GM04503 (cell line): Measurements from ENCODE around the gene ETS1.

Experiments
- DNase-seq: peaks from one replicate; pipeline ENCODE4 v3.0.0-alpha.2; 2012; ENCODE audit warnings: low read depth

The ETS1 gene

DNA sequence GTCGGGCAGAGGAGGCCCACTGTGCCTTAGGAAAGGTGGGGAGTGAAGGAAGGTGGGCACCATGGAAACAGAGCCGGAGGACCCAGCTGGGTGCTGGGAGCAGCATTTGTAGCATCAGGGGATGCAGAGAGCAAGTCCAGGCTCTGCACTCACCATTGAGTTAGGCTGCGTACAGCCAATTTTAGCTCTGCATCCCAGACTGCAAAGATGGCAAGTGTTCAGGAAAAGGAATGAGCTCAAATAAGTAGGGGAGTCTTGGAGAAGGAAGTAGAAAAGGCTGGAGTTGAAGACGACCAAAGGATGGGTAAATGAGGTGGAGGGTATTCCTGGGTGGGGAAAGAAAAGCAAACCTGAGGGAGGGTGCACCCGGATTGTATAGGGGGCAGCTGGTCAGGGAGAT is 31.6 kb upstream of the ETS1 start:
- DNase-seq, result no peak

DNA sequence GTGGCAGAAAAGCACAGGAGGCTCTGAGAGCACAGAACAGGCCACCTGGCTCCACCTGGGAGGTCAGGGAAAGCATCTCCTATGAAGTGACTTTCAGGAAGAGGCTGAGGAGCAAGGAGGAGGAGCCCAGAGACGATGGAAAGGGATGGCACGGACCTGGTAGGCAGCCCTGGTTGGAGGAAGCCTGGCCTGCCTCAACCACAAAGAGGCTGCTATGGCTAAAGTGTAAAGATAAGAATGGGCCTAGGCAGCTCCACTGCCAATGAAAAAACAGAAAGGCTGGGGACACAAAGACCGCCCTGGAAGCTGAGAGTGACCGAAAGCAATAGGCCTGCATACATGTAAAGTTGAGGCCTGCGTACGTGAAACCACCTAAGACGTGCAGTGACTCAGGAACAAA is 31.2 kb upstream of the ETS1 start:
- DNase-seq, result no peak

DNA sequence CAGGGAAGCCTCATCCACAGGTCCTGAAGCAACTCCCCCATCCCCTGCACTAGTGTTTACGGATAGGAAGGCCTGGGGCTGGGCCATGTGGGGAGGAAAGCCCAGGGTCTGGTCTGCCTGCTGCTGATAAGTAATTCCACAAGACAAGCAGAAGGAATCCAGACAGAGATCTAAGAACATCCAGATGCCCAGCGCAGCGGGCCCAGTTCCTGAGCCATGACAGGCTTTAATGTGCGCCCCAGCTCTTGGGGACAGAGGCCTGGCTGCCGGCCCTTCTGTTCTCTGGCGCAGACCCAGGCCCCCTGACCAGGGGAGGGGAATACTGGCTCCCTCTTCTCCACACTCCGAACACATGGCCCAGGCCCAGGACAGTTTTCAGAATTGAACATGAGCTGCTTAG is 28.8 kb upstream of the ETS1 start:
- DNase-seq, result no peak

DNA sequence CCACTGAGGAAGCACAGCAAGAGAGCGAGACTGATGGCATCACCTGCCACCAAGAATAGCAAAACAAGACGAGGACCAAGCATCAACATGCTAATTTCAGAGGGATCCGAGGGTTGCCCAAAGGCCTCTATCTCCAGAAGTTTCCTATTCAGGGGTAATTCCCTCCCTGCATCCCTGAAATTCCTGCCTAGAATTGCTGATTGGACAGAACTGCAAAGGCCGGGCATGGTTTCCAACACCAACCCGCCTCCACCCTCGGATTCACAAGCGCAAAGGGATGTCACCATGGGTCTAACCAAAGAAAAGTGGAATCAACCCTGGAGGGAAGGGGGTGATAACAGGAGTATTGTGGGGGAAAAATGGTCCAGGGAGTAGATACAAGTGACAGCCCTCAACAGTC is 28.3 kb upstream of the ETS1 start:
- no peak for DNase-seq

DNA sequence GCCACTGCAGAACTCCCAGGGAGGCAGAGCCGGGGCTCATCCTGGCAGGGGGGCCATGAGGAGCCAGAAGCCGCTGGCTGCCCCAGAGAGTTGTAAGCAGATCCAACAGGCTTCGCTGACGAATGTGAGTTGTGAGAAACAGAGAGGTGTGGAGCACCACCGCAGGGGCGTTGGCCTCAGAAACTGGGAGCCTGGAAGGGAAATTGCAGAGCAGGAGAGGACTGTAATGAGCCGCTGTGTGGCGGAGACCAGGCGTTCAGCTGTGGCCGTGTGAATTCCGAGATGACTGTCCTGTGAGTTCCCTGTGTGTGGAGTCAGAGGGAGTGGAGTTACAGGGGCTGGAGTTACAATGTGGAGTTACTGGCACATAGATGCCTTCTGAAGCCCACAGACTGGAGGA is 27.7 kb upstream of the ETS1 start:
- no peak for DNase-seq

DNA sequence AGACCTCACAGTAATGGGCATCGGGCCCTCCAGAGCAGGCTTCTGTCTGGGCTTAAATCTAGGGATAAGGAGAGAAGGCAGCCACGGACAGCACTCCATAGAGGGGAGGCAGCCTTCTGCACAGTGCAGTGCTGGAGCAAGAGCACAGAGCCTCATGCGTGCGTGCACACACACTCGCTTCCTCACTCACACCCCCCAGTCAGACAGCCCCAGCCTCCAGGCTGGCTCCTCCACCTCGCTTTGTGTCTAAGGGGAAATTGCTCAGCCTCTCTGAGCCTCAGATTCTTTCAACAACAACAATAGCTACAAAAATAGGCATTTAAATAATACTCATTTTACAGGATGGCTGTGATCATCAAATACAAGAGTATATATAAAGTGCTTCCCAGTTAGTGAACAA is 26.7 kb upstream of the ETS1 start:
- no peak for DNase-seq

DNA sequence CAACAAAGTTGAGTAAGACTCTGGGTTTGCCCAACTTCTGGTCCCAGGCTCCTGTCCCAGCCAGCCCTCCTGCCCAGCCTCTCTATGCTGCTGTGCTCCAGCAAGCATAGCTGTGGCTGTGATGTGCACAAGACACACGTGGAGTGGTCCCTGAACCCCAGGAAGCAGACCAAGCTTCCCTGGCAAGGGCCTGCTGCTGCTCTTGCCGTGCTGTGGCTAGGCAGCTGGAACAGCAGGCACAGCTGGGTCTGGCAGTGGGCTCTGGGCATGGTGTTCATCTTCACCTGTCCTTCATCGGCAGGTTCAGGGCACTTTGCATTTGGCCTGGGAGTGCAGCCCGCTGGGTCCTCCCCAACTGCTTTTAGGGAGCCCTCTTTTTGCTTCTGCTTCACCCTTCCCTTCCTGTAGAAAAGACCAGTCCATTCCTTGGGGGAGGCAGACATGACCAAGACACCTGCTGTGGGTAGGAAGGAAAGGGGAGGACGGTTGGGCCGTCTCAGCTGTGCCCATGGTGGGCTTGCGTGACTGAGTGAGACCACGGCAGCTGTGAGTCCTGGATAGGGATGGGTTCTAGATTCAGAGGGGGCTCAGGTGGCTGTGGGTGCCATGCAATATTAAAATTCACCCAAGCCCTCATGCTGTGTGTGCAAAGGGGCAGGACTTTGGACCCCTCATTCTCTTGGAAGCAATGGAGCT is 26.1 kb upstream of the ETS1 start:
- DNase-seq, result no peak

DNA sequence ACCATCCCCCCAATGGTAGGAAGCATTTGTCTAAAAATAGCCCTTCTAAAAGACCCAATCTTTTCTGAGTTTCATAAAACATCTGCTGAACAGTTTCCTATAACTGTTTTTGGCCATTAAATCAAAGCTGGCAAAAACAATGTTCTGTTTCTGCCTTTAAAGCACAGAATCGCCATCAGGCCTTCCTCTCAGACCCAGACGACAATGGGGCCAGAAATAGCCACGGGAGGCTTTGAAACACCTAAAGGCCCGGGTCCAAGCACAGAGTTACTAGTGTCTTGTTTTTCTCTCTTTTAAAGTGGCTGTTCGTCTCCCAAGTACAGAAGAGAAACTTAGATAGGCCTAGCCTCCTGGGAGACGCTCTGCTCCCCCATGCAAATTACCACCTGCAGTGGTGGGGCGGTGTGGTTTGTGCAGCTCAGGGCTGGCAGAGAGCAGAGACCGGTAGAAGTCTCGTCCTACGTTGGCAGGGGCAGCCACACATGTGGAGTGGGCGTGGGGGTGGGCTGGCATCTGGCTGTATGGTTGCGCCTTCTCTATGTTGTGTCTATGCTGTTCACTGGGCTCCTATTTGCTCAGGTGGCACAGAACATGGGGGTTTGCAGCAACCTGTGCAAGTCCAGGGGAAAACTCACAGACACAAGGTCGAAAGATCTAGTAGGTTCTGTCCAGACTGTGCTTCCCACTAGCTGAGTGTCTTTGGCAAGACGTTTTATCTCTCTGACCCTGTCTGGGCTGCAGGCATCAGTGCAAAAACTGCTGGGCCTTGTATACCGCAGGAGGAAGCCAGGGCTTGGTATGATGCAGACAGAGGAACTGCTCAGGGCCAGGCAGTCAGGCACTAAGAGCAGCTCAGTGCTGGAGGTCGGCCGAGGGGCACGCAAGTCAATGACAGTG is 23.6 kb upstream of the ETS1 start:
- no peak for DNase-seq

DNA sequence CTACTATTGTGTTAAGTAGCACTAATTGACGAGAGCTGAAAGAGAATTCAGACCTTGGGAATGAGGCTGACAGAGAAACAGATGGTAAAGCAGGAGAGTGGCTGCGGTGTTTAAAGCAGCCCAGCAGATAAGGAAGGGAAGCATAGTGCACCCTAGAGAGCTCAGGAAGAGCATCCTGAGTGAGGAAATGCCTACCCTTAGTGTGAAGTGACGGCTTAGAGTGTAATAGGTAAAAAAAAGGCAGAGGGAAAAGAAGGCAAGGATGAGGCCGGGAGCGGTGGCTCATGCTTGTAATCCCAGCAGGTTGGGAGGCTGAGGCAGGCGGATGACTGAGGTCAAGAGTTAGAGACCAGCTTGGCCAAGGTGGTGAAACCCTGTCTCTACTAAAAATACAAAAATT is 22.4 kb upstream of the ETS1 start:
- DNase-seq, result no peak

DNA sequence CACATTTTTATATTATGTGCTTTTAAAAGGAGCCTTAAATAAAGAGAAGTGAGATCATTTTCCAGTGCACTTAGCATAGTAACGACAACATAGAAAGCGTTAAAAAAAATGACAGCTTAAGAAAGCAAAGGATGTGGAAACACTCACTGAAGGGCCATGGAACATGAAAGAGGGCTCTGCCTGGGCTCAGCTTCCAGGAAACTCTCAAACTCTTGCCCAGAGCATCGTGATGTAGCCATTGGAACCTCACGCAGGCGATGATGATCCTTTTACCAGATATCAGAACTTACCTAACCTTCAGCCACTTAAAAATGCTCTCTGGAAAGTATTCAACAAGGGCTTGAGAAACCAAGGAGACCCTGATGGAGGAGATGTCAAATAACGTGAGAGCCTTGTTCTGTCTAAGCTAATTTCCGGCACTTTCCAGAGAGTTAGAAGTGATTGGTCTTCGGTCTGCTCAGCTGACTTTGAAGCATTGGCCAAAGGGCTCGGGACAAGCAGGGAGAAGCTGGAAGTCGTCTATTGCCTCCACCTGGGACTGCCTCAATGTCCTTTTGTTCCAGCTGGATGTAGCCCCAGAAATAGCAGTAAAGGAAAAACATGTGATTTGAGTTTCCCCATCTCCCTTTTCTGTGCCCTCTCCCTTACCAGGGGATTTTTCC is 21.5 kb upstream of the ETS1 start:
- DNase-seq, result no peak

DNA sequence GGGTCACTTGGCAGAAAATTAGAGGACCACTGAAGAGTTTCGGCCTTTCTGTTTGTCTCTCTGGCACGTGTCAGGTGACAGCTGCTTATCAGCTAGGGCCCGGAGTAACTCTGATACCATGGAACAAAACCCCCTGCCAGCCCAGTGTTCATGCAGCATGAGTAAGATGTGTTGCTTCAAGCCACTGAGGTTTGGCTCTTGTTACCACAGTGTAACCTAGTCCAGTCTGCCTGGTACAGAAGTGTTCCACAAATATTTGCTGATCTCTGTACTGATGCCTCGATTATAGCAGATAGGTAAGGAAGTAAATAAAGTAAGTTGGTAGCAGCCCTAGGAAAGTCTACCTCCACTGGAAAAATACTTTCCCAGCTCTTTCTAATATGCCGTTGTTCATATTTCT is 20.5 kb upstream of the ETS1 start:
- no peak for DNase-seq

DNA sequence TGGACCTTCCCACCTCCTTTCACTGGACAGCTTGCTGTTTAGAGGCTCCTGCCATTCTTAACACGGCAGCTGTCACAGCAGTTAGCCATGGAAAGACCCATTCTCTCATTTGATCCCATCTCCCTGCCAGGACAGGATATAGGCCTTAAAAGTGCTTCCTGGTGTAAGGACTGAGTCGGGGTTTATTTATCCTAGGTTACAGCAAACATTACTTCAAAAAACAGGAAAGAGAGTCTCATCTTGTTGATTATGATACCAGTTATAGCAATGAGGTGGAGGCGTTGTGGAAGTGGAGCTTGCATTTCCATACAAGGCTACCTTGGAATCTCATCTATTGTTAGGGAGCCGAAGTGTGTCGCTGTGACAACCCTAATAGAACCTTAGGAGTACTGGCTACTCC is 17.4 kb upstream of the ETS1 start:
- no peak for DNase-seq

DNA sequence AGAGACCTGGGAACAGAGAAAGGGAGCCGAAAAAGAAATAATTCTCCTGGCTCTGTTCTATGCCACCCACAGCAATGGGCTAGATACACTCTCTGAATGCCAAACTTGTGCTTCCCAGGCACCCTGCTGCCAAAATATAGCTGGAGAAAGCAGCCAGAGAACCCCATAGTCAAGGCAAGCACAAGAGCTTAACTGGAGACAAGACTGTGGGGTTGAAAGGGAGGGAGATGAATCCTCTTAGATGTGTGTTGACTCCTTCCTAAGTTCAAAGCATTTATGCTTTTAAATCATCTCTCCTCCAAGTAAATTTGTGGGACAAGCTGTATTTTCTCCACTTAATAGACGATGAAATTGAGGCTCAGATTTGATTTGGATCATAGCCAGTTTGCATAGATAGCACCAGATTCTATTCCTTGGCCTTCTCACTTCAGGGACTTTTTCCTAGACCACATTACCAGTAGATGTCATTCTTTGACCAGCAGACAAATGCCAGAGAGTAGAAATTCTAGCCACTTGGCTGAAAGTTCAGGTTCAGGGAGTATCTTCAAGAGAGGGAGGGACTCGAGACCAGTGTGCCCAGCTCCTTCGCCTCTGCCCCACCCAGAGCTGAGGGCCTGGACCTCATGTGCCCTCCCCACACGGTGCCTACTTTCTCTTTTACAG is 16.5 kb upstream of the ETS1 start:
- DNase-seq, result no peak

DNA sequence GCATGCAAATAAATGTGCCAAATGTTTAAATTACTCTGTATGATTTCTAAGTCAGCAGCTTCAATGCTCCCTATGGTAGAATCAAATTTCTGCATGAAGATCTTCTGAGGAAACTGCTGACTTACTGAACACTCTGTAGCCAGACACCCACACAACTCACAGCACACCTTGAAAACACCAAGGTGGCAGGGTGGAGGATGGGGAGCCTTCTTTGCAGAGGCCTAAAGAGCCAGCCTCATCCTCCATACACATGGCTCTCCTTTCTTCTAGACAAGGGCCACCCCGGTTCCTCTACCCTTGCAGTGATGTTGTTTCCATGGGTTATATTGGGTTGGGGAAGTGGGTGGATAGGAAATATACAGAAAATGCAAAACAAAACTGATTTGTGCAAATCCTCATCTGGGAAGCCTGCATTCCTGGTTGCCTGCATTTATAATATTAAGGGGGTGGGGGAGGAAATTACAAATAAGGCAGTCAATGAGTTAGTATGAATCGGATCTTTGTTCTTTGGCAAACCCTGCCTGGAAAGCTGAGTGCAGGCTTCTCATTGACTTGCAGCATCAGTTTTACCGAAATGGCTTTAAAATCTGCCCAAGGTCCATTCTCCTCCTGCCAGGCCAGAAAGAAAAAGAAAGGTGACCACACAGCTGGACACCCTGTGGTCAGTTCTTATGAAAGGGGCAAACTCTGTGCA is 15.8 kb upstream of the ETS1 start:
- DNase-seq, result no peak

DNA sequence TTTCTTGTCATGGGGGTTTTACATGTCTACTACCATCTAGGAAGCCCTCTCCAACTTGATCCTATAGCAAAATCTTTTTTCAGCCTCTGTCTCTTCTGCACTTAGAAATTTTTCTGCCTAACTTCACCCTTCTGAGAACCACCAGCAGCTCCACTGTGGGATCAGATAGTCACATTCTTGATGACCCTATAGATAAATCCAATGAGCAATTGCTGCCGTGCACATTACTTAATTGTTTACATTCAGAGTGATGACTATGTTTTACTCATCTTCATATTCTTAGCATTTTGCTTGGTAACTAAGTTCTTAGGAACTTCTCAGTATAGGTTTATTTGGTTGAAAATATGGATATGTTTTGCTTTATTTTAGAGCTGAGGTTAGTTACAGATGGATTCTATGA is 12.4 kb upstream of the ETS1 start:
- no peak for DNase-seq

DNA sequence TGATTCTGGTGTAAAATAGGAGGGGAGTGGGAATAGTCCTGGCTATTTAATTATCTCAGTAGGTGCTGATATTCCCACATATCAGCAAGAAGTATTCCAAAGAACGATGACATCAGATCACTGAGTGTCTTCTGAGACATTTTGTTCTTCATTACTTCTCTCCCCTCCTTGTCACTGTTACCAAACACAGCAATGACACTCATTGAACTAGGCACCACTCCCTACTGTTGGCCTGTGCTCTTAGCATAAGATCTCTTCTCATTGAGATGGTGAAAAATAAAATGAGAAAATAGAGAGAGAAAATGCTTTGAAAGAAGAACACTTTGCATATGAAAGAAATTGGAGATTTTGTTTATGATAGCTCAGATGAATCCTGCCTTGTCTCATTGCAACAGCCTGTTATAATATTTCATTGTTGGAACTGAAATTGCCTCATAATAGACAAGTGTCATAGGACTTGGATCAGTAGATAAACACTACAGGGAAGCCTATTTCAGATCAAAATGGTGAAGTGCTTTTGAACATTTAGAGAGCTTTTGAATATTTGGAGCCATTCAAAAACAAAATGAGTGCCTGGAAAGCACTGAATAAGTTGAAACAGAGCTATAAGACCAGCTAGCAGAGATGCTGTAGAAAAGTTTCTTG is 11.3 kb upstream of the ETS1 start:
- DNase-seq, result no peak

DNA sequence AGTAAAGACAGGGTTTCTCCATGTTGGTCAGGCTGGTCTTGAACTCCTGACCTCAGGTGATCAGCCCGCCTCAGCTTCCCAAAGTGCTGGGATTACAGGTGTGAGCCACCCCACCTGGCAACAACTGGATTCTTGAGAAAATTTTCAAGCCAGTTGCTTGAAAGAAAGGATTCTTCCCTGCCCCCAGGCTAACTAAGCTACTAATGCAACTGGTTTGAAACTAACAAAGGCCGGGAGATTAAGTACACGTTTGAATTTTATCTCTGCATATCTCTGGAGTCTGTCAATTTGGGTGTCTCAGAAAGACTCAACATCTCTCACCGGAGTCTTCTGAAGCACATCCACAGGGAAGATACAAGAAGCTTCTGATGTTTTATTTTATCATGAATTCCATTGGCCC is 10.7 kb upstream of the ETS1 start:
- DNase-seq, result no peak

DNA sequence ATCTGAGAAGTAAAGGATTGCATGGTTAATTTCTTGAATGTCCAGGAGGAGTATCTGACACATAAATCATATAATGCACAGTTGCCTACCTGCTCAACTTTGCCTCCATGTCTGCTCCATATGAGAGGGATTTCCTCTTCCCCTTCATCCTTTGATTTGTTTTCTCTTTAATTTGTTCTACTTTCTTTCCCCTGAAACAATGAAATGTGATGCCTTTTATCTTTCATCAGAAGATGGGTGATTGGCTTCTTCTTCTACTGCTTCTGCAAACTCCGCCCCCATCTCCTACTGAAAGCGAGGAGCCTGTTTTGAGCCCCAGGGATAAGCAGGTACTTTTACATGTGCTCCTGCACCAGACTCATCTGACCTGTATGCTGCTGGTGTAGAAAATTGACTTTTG is 9.9 kb upstream of the ETS1 start:
- no peak for DNase-seq

DNA sequence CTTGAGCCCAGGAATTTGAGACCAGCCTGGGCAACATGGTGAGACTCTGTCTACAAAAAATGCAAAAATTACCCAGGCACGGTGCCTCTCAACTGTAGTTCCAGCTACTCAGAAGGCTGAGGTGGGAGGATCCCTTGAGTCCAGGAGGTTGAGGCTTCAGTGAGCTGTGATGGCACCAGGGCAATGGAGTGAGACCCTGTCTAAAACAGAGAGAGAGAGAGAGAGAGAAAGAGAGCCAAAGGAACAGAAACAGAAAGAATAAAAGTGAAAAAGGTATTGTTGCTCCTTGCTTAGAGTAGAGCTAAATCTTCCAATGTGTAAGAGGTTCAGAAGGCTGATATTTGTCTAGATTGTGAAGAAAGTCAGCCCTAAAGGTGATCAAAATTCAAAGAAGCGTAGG is 8.9 kb upstream of the ETS1 start:
- no peak for DNase-seq

DNA sequence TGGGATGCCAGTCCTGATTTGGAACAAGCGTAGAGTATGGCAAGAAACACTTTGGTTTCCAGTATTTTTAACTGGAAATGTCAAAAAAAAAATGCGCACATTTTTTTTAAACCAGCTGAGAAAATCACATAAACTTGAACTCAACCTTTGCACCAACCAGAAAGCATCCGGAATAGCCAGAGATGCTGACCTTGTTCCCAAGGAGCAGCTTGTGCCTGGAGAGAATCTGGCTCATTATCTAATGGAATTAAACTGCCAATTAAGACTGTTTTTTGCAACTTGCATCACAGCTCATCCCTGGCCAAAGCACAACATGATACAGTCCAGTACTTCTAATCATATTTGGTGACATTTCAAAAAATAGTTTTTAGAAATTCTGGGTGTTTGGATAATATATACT is 8.4 kb upstream of the ETS1 start:
- DNase-seq, result no peak

DNA sequence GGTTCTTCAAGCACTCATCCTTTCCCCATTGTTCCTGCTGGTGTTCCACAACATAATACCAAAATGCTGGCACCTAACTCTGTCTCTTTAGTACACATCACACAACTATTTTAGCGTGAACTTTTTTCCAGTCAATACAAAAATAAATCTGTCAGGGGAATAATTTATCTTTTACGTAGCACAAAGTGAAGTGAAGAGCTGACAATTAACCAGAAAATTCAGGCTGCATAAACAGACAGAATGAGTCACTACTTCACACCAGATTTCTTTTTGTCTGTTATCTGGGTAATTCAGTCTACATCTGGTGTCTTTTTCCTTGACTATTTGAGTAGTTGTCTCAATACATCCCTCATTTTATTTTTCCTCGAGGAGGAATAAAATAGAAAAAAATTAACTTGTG is 7.9 kb upstream of the ETS1 start:
- DNase-seq, result no peak

DNA sequence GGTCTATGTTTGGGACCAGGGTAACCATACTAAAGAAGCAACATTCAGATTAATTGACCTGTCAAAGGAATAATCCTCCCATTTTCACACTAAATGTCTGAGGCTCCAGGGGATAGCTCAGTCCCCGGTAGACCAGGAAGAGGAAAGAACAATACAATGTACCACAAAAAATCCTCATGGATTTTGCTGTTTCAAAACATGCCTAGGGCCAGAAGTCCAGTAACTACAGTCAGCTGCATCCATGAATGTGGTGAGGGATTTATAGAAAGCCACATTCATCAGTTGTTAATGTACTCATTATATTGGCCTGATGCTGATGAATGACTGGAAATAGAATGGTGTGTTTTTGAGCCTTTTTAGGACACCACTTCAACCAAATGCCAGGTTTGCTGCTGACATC is 6.9 kb upstream of the ETS1 start:
- DNase-seq, result no peak
